ENCODE results near the gene MMS19.
A peak's percentile ranks its signal among the peaks of the same experiment; 100 is the strongest.
"Not testable (repeated sequence)": the region's sequence is repeated elsewhere in the genome, so short reads cannot be mapped to it uniquely, and the experiment has no call there.

MMS19 gene

GRCh38 chr10:97503406-97503805 is 5.2 kb upstream of the MMS19 start:
- no peak for DNase-seq (ENCODE audit: low read depth)

- no peak for DNase-seq (ENCODE audit: low read depth)
These were observed 4.7 kb upstream of the MMS19 start for GRCh38 chr10:97502916-97503315.

DNA sequence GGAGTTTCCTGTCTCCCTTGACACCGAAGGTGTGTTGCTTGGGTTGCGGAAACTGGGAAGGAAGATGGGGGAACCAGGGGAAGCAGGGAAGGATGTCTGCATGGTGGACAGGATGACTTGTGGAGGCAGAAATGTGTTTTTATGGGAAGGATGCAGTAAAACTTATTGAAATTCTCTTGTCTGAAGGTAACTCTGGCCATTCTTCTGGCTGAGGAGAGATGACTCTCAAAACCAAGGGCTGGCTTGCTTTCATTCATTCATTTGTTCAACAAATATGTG is 2.0 kb upstream of the MMS19 start:
- DNase-seq (ENCODE audit: low read depth) = no peak

GRCh38 chr10:97499561-97500296 is 1.5 kb upstream of the MMS19 start:
- no peak for DNase-seq (ENCODE audit: low read depth)

GRCh38 chr10:97498841-97499560 is 779 bp upstream of the MMS19 start, which contains the start of gene UBTD1:
UBTD1 (plus strand) TSS chr10:97498924; CDS start chr10:97499204, 280 bp downstream.
- peak; percentile 5 for DNase-seq (ENCODE audit: low read depth)

DNA sequence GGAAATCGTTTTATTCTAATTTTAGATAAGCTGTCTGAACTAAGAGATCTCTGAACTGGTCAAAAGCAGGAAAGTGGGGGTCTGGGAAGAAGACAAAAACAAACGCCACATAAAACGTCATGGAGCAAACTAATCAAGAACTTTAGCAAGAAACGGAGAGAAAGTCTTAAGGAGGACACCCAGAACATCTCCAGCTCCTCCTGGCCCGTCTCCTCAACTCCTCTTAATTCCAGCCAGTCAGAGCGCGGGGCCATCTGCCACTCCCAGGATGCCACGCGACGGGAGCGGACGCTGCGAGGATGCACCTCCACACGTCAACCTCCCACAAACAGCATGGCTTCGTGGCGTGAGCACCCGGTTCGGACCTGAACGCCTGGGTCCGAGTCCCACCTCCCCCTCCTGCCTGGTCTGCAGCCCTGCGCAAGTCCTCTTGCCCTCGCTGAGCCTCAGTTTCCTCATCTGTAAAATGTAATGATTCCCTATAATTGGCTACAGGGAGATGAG is 598 bp downstream of the MMS19 start:
- peak; percentile 53 for DNase-seq (ENCODE audit: low read depth)

GRCh38 chr10:97494863-97495506 is 3.2 kb downstream of the MMS19 start:
- no peak for DNase-seq (ENCODE audit: low read depth)

DNA sequence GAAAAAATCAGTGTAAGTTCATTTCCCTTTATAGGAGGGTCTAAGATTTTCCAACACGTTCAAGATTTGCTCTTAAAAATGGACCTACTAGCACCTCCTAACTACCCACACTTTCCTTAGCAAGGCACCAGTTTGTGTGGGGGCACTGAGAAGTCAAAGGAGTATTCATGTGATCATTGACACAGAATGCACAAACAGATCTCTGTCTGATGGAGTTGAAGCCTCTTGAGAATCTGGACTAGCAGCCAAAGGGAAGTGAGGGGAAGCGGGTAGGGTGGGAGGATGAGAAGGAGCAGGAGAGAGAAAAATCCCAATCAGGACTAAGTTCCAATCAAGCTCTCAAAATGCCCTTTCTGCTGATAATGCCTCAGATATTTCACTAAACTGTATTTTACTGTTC is 4.1 kb downstream of the MMS19 start:
- no peak for DNase-seq (ENCODE audit: low read depth)

GRCh38 chr10:97490592-97490991 is 7.6 kb downstream of the MMS19 start:
- no peak for DNase-seq (ENCODE audit: low read depth)

DNA sequence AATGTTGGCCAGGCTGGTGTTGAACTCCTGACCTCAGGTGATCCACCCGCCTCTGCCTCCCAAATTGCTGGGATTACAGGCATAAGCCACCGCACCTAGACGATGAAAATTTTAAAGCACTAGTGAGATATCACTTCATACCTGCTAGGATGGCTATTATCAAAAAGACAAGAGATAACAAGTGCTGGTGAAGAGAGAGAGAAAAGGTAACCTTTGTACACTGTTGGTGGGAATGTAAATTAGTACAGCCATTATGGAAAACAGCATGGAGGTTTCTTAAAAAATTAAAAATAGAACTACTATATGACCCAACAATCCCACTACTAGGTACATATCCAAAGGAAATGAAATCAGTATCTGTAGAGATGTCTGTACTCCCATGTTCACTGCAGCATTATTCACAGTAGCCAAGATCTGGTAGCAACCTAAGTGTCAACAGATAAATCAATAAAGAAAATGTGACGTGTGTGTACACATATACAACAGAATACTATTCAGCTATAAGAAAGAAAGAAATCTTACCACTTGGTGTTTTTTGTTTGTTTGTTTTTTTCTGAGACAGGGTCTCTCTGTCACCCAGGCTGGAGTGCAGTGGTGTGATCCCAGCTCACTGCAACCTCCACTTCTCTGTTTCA is 12.5 kb downstream of the MMS19 start:
- no peak for DNase-seq (ENCODE audit: low read depth)

DNA sequence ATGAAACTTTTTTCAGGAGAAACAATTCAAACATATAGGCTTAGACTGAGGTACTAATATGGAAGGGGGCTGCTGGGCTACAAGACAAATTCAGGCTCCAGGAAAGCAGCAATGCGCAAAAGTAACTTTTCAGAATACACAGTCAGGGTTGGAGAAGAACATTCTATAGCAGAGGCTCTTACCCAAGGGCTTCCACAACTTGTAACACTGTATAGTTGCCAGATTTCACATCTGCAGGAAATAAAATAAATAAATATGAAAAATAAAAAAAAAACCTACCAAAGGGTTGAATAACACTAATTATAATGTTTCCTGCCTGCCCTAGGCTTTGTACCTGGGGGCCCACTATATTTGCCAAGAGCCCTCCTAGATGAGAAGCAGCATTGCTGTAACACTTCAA is 14.3 kb downstream of the MMS19 start:
- no peak for DNase-seq (ENCODE audit: low read depth)

DNA sequence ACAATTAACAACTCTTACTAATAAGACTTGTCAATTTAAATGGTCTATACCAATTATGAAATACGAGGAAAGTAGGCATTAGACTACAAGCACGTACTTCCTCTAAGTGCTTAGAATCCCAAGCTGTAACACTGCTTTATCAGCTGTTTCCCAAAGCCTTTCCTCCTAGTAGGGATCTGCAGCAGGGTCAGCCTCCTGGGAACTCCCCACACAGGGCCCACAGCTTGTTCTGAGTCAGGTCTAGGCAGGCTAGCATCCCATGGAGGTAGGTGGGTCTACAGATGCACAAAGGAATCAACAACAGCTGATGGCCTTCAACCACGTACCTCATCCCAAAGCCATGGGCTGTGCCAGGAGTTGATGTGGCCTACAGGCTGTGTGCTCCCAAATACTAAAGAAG is 14.7 kb downstream of the MMS19 start:
- DNase-seq (ENCODE audit: low read depth) = no peak

- no peak for DNase-seq (ENCODE audit: low read depth)
These were observed 15.8 kb downstream of the MMS19 start for GRCh38 chr10:97482381-97482780.

- no peak for DNase-seq (ENCODE audit: low read depth)
These were observed 17.2 kb downstream of the MMS19 start for GRCh38 chr10:97481071-97481470.

- no peak for DNase-seq (ENCODE audit: low read depth)
These were observed 18.3 kb downstream of the MMS19 start for GRCh38 chr10:97479939-97480338.

- DNase-seq (ENCODE audit: low read depth) = not testable (repeated sequence)
These were observed 18.8 kb downstream of the MMS19 start for GRCh38 chr10:97479410-97479809.

- DNase-seq (ENCODE audit: low read depth) = no peak
These were observed 22.2 kb downstream of the MMS19 start for GRCh38 chr10:97475936-97476594.

GRCh38 chr10:97474918-97475317 is 23.3 kb downstream of the MMS19 start:
- DNase-seq (ENCODE audit: low read depth) = no peak

- DNase-seq (ENCODE audit: low read depth) = not testable (repeated sequence)
These were observed 29.4 kb downstream of the MMS19 start for GRCh38 chr10:97468781-97469180.

DNA sequence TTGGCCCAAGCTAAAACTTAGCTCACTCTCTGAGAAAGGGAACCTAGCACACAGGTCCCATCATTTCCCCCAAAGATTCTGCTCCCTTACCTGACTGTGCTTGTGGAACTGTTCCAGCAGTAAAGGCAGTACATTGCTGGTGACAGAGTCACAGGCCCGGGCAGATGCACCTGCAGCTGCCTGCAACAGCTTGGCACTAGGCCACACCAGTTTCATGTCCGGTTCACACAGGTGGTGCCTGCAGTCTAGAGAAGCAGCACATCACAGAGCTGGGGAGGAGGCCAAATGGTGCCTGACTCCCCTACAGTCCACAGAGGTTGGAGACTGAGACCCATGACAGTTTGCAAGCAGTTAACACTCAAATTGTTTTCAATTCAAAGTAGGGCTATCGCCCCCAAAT is 30.1 kb downstream of the MMS19 start:
- DNase-seq (ENCODE audit: low read depth) = no peak

GRCh38 chr10:97466755-97467154 is 31.5 kb downstream of the MMS19 start:
- no peak for DNase-seq (ENCODE audit: low read depth)

DNA sequence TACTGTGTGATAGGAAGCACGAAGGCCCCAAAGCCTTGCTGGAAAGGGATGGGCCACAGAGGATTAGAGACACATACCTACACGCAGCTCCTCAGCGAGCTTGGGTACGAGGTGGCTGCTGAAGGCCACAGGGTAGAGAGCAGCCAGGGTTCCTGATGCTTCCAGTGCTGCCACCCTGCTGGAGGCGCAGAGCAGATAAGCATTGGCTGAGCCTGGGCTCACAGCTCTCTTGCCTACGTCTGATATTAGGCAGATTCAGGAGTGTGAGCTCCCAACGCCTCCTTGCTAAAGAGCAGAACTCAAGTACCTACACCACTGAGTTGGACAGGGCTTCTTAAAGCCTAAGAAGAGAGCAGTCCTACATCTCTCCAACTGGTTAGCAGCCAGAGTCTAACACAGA is 32.2 kb downstream of the MMS19 start:
- no peak for DNase-seq (ENCODE audit: low read depth)
